Breast epithelium (tissue), 3 donors: ENCODE data around the gene MZF1.

Source experiments
- POLR2A ChIP-seq: fragments of 450-650 bp; IDR thresholded peaks from one replicate; pipeline ENCODE4 v1.6.1; 2016; ENCODE audit warnings: antibody characterized with exemption, mild to moderate bottlenecking, moderate library complexity
- POLR2AphosphoS5 ChIP-seq, 3 donors: sonication (generic); formaldehyde crosslinking; IDR thresholded peaks; one replicate each; pipeline ENCODE4 v1.6.1; 2017; ENCODE audit warnings: antibody characterized with exemption in 3 of 3
- TF ChIP-seq, protein P1 (sequence below), 3 donors: fragments of 450-650 bp; IDR thresholded peaks; one replicate each; pipeline ENCODE4 v1.5.1; 2016 to 2017; ENCODE audit warnings: antibody characterized with exemption in 3 of 3, mild to moderate bottlenecking in 3 of 3, moderate library complexity in 3 of 3

DNA sequence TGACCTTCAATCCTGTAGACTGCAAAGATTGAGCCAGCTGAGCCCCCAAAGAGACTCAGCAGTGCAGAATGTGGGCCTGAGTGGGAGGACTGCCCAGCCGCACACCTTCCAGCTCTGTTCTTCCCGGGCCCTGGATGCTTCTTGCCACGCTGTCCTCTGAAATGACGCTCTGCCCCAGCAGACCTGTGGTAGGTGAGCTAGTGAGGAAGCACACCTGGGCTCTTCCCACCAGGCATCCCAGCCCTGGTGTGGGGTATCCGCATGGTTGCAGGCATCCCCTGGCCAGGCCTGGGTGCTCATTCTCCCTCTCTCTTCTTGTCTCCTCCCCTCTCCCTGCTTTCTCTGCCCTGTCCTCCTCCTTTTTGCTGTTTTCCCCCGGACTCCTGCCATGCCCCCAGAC is 9.8 kb upstream of the MZF1 start:
- TF ChIP-seq, protein P1, sequence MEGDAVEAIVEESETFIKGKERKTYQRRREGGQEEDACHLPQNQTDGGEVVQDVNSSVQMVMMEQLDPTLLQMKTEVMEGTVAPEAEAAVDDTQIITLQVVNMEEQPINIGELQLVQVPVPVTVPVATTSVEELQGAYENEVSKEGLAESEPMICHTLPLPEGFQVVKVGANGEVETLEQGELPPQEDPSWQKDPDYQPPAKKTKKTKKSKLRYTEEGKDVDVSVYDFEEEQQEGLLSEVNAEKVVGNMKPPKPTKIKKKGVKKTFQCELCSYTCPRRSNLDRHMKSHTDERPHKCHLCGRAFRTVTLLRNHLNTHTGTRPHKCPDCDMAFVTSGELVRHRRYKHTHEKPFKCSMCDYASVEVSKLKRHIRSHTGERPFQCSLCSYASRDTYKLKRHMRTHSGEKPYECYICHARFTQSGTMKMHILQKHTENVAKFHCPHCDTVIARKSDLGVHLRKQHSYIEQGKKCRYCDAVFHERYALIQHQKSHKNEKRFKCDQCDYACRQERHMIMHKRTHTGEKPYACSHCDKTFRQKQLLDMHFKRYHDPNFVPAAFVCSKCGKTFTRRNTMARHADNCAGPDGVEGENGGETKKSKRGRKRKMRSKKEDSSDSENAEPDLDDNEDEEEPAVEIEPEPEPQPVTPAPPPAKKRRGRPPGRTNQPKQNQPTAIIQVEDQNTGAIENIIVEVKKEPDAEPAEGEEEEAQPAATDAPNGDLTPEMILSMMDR (IDR thresholded peaks at IDR 0.05), result no peak
- TF ChIP-seq POLR2A, result no peak
- TF ChIP-seq POLR2AphosphoS5 (IDR thresholded peaks at IDR 0.05), result no peak
